Neural cell (in vitro differentiated cells): ENCODE results near the gene TDRD6.

ENCODE experiments used
- EP300 ChIP-seq: fragments of 450-650 bp; conservative IDR thresholded peaks from 2 replicates; pipeline ENCODE4 v1.6.1; 2014; ENCODE audit warnings: antibody characterized with exemption, mild to moderate bottlenecking, moderate library complexity; ENCODE audit not compliant: poor library complexity, severe bottlenecking
- TF ChIP-seq, protein P1 (sequence below): fragments of 450-650 bp; IDR thresholded peaks from 2 replicates; pipeline ENCODE4 v1.5.1; 2014; ENCODE audit warnings: antibody characterized with exemption, mild to moderate bottlenecking, moderate library complexity; ENCODE audit not compliant: poor library complexity, severe bottlenecking
- TF ChIP-seq, protein P2 (sequence below): IDR thresholded peaks from 2 replicates; pipeline ENCODE4 v1.6.1; 2012; ENCODE audit warnings: borderline replicate concordance

DNA sequence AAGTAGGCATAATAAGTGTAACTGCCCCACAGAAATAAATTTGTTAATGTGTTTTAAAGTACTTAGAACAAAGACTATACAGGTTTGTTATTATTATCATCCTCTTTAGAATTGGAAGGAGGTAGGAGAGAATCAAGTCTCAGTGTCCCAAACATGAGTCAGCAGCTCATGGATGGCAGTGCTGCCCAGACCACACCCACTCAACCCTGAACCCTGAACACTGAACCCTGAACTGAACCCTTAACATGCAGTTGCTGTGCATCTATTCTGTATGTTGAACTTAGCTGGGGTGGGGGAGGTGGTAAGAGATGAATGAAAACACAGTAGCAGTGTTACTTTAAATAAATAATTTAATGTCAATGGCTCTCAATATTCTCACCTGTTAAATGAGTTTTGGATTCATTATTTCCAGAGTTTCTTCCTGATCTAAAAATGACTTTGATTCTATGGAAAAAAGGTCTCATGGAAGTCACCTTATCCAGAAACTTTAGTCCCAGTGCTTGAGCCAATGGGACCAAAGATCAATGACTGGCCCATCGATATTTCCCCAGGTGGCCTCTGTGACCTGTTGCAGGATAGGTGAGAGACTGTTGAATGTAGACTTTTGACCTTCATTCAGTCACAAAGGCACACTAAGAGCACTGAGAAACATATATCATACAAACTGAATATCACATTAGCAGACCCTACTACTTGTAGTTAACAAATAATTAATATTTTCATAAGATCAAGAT lies 55.9 kb downstream of the TDRD6 start:
- TF ChIP-seq, protein P1, sequence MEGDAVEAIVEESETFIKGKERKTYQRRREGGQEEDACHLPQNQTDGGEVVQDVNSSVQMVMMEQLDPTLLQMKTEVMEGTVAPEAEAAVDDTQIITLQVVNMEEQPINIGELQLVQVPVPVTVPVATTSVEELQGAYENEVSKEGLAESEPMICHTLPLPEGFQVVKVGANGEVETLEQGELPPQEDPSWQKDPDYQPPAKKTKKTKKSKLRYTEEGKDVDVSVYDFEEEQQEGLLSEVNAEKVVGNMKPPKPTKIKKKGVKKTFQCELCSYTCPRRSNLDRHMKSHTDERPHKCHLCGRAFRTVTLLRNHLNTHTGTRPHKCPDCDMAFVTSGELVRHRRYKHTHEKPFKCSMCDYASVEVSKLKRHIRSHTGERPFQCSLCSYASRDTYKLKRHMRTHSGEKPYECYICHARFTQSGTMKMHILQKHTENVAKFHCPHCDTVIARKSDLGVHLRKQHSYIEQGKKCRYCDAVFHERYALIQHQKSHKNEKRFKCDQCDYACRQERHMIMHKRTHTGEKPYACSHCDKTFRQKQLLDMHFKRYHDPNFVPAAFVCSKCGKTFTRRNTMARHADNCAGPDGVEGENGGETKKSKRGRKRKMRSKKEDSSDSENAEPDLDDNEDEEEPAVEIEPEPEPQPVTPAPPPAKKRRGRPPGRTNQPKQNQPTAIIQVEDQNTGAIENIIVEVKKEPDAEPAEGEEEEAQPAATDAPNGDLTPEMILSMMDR = no peak
- no peak for TF ChIP-seq EP300
- TF ChIP-seq, protein P2, sequence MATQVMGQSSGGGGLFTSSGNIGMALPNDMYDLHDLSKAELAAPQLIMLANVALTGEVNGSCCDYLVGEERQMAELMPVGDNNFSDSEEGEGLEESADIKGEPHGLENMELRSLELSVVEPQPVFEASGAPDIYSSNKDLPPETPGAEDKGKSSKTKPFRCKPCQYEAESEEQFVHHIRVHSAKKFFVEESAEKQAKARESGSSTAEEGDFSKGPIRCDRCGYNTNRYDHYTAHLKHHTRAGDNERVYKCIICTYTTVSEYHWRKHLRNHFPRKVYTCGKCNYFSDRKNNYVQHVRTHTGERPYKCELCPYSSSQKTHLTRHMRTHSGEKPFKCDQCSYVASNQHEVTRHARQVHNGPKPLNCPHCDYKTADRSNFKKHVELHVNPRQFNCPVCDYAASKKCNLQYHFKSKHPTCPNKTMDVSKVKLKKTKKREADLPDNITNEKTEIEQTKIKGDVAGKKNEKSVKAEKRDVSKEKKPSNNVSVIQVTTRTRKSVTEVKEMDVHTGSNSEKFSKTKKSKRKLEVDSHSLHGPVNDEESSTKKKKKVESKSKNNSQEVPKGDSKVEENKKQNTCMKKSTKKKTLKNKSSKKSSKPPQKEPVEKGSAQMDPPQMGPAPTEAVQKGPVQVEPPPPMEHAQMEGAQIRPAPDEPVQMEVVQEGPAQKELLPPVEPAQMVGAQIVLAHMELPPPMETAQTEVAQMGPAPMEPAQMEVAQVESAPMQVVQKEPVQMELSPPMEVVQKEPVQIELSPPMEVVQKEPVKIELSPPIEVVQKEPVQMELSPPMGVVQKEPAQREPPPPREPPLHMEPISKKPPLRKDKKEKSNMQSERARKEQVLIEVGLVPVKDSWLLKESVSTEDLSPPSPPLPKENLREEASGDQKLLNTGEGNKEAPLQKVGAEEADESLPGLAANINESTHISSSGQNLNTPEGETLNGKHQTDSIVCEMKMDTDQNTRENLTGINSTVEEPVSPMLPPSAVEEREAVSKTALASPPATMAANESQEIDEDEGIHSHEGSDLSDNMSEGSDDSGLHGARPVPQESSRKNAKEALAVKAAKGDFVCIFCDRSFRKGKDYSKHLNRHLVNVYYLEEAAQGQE = no peak
